ENCODE data around the gene SEMA5B. TPM values are rescaled to one million over a fixed set of nuclear protein-coding genes. Genes with fewer than 3 reads are reported as not detected.

SEMA5B gene
- polyA plus RNA-seq, 2 donors = 0.19 to 0.28 TPM

DNA sequence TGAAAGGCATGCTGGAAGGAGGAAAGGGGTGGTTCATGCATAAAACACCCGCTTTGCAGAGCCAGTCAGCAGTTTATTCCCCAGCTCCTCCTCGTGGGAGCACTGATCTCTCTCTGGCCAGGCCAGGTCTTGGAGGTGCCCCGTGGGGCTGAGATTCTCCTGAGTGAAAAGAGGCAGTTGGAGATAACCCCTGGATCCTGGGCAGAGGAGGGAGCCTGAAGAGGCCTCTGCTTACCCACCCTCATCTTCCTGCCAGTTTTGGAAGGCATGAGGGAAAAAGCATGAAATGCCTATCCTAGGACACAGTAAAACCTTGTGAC, 108.3 kb downstream of the SEMA5B start:
- no peak overlapping the region for H3K27ac ChIP-seq (ENCODE audit: low read depth in 2 of 2, low read length in 1 of 2)
- H3K27me3 ChIP-seq (ENCODE audit: control insufficient read depth in 1 of 2, insufficient read depth in 2 of 2, low read length in 2 of 2) = peaks cover 5 to 7% of the 10 kb centered on the region in 2 donors
- no peak overlapping the region for H3K4me3 ChIP-seq (ENCODE audit: low read depth in 1 of 2, low read length in 2 of 2)
- 59 to 65% methylated on average over 3 of the region's 3 CpGs for WGBS, 2 donors
- peaks cover 4 to 8% of the 10 kb centered on the region in 2 donors for H3K4me1 ChIP-seq (ENCODE audit: control insufficient read depth in 2 of 2, insufficient read depth in 2 of 2, low read length in 1 of 2)
- no peaks in the 10 kb centered on the region for H3K9me3 ChIP-seq (ENCODE audit: control insufficient read depth in 2 of 2, insufficient read depth in 1 of 2, low read depth in 1 of 2, low read length in 1 of 2)
- no peaks in the 10 kb centered on the region for H3K36me3 ChIP-seq (ENCODE audit: control insufficient read depth in 2 of 2, insufficient read depth in 2 of 2, low read length in 1 of 2)

DNA sequence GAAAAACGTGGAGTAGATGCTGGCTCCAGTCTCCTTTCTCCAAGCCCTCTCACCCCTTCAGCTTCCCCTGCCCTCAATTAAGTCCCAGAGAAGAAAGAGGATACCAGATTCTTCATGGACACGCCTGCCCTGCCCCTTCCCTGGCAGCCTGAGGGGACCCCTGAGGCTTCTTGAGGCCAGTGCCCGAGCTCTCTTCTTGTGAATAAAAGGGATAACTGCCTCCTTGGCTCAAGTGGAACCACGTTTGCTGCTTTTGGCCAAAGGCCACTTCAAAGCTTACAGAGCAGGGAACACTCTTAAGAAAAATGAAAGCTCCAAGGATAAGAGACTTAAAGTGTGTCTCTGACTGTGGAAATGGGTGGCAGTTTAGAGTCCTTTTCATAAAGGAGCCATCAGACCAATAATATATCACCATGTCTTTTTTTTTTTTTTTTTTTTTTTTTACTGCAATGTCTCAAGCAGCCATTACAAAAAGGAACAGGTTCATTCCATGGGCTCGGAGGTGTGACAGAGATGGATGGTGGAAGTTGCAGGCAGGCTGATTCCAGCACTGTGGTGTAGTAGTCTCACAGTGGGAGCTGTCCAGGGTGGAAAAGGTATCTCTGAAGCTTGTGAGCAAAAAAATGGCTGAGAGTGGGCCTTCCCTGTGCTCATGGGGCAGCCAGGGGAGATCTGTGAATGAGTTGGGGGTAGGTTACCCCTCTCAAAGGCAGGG, 108.8 kb downstream of the SEMA5B start:
- H3K36me3 ChIP-seq (ENCODE audit: control insufficient read depth in 2 of 2, insufficient read depth in 2 of 2, low read length in 1 of 2) = no peaks in the 10 kb centered on the region
- no peaks in the 10 kb centered on the region for H3K9me3 ChIP-seq (ENCODE audit: control insufficient read depth in 2 of 2, insufficient read depth in 1 of 2, low read depth in 1 of 2, low read length in 1 of 2)
- H3K27ac ChIP-seq (ENCODE audit: low read depth in 2 of 2, low read length in 1 of 2) = no peak overlapping the region
- peaks cover 5 to 7% of the 10 kb centered on the region in 2 donors for H3K27me3 ChIP-seq (ENCODE audit: control insufficient read depth in 1 of 2, insufficient read depth in 2 of 2, low read length in 2 of 2)
- peaks cover 4 to 8% of the 10 kb centered on the region in 2 donors for H3K4me1 ChIP-seq (ENCODE audit: control insufficient read depth in 2 of 2, insufficient read depth in 2 of 2, low read length in 1 of 2)
- H3K4me3 ChIP-seq (ENCODE audit: low read depth in 1 of 2, low read length in 2 of 2) = no peak overlapping the region
- WGBS, 2 donors = 44 to 55% methylated on average over 5 of the region's 5 CpGs

GRCh38 chr3:122917412-122917811, 110.2 kb downstream of the SEMA5B start:
- WGBS, 2 donors = 81 to 87% methylated on average over 4 of the region's 4 CpGs
- H3K36me3 ChIP-seq (ENCODE audit: control insufficient read depth in 2 of 2, insufficient read depth in 2 of 2, low read length in 1 of 2) = no peaks in the 10 kb centered on the region
- no peak overlapping the region for H3K4me3 ChIP-seq (ENCODE audit: low read depth in 1 of 2, low read length in 2 of 2)
- H3K4me1 ChIP-seq (ENCODE audit: control insufficient read depth in 2 of 2, insufficient read depth in 2 of 2, low read length in 1 of 2) = peaks cover 7 to 8% of the 10 kb centered on the region in 2 donors
- peaks cover 5 to 7% of the 10 kb centered on the region in 2 donors for H3K27me3 ChIP-seq (ENCODE audit: control insufficient read depth in 1 of 2, insufficient read depth in 2 of 2, low read length in 2 of 2)
- no peak overlapping the region for H3K27ac ChIP-seq (ENCODE audit: low read depth in 2 of 2, low read length in 1 of 2)
- H3K9me3 ChIP-seq (ENCODE audit: control insufficient read depth in 2 of 2, insufficient read depth in 1 of 2, low read depth in 1 of 2, low read length in 1 of 2) = no peaks in the 10 kb centered on the region

GRCh38 chr3:122916580-122916979, 111.0 kb downstream of the SEMA5B start:
- Histone ChIP-seq H3K4me3 (ENCODE audit: low read depth in 1 of 2, low read length in 2 of 2) (no peak overlapping the region), H3K27me3 (ENCODE audit: control insufficient read depth in 1 of 2, insufficient read depth in 2 of 2, low read length in 2 of 2) (peaks cover under 1 to 5% of the 10 kb centered on the region in 2 donors), H3K36me3 (ENCODE audit: control insufficient read depth in 2 of 2, insufficient read depth in 2 of 2, low read length in 1 of 2) (no peaks in the 10 kb centered on the region), H3K4me1 (ENCODE audit: control insufficient read depth in 2 of 2, insufficient read depth in 2 of 2, low read length in 1 of 2) (peaks cover 0 to 3% of the 10 kb centered on the region in 2 donors), H3K27ac (ENCODE audit: low read depth in 2 of 2, low read length in 1 of 2) (no peak overlapping the region), H3K9me3 (ENCODE audit: control insufficient read depth in 2 of 2, insufficient read depth in 1 of 2, low read depth in 1 of 2, low read length in 1 of 2) (no peaks in the 10 kb centered on the region)
- WGBS, 2 donors = 81 to 85% methylated on average over 6 of the region's 6 CpGs

GRCh38 chr3:122916084-122916483, 111.5 kb downstream of the SEMA5B start:
- H3K27me3 ChIP-seq (ENCODE audit: control insufficient read depth in 1 of 2, insufficient read depth in 2 of 2, low read length in 2 of 2) = peaks cover 0 to under 1% of the 10 kb centered on the region in 2 donors
- H3K9me3 ChIP-seq (ENCODE audit: control insufficient read depth in 2 of 2, insufficient read depth in 1 of 2, low read depth in 1 of 2, low read length in 1 of 2) = no peaks in the 10 kb centered on the region
- WGBS, 2 donors = 71% methylated on average over 4 of the region's 4 CpGs

GRCh38 chr3:122915300-122916055, 112.1 kb downstream of the SEMA5B start:
- WGBS, 2 donors = 84 to 86% methylated on average over 17 of the region's 17 CpGs
- H3K27ac ChIP-seq (ENCODE audit: low read depth in 2 of 2, low read length in 1 of 2) = no peak overlapping the region
- H3K27me3 ChIP-seq (ENCODE audit: control insufficient read depth in 1 of 2, insufficient read depth in 2 of 2, low read length in 2 of 2) = no peaks in the 10 kb centered on the region
- H3K9me3 ChIP-seq (ENCODE audit: control insufficient read depth in 2 of 2, insufficient read depth in 1 of 2, low read depth in 1 of 2, low read length in 1 of 2) = no peaks in the 10 kb centered on the region
- H3K4me3 ChIP-seq (ENCODE audit: low read depth in 1 of 2, low read length in 2 of 2) = no peak overlapping the region
- no peaks in the 10 kb centered on the region for H3K36me3 ChIP-seq (ENCODE audit: control insufficient read depth in 2 of 2, insufficient read depth in 2 of 2, low read length in 1 of 2)
- peaks cover 0 to 3% of the 10 kb centered on the region in 2 donors for H3K4me1 ChIP-seq (ENCODE audit: control insufficient read depth in 2 of 2, insufficient read depth in 2 of 2, low read length in 1 of 2)

More at GRCh38 chr3:122916084-122916483, 111.5 kb downstream of the SEMA5B start:
- H3K27ac ChIP-seq (ENCODE audit: low read depth in 2 of 2, low read length in 1 of 2) = no peak overlapping the region
- H3K4me3 ChIP-seq (ENCODE audit: low read depth in 1 of 2, low read length in 2 of 2) = no peak overlapping the region
- H3K4me1 ChIP-seq (ENCODE audit: control insufficient read depth in 2 of 2, insufficient read depth in 2 of 2, low read length in 1 of 2) = peaks cover 0 to 3% of the 10 kb centered on the region in 2 donors
- H3K36me3 ChIP-seq (ENCODE audit: control insufficient read depth in 2 of 2, insufficient read depth in 2 of 2, low read length in 1 of 2) = no peaks in the 10 kb centered on the region

DNA sequence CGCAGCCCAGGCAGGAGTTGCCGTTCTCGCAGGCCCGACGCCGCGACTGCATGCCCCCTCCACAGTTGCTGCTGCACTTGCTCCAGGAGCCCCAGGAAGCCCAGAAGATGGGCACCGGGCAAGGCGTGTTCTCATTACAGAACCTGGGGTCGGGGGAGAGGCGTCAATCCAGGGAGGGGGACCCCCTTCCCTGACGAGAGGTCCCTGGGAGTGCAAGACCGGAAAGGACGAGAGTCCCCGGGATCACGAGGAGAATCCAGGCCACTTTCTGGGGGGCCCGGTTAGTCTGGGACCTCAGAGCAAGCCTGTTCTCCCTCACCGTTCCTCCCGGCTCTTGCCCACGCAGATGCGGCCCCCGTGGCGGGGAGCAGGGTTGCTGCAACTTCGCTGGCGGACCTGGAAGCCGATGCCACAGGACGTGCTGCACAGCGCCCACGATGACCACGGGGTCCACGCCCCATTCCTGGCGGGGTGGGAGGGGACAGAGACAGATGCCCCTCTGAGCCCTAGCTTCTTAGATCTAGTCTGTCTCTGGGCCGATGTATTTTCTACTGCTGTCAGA, 113.9 kb downstream of the SEMA5B start:
- no peaks in the 10 kb centered on the region for H3K36me3 ChIP-seq (ENCODE audit: control insufficient read depth in 2 of 2, insufficient read depth in 2 of 2, low read length in 1 of 2)
- H3K9me3 ChIP-seq (ENCODE audit: control insufficient read depth in 2 of 2, insufficient read depth in 1 of 2, low read depth in 1 of 2, low read length in 1 of 2) = no peaks in the 10 kb centered on the region
- no peak overlapping the region for H3K4me3 ChIP-seq (ENCODE audit: low read depth in 1 of 2, low read length in 2 of 2)
- 80 to 81% methylated on average over 33 of the region's 33 CpGs for WGBS, 2 donors
- H3K4me1 ChIP-seq (ENCODE audit: control insufficient read depth in 2 of 2, insufficient read depth in 2 of 2, low read length in 1 of 2) = peaks cover 0 to 3% of the 10 kb centered on the region in 2 donors
- H3K27ac ChIP-seq (ENCODE audit: low read depth in 2 of 2, low read length in 1 of 2) = no peak overlapping the region
- H3K27me3 ChIP-seq (ENCODE audit: control insufficient read depth in 1 of 2, insufficient read depth in 2 of 2, low read length in 2 of 2) = no peaks in the 10 kb centered on the region

GRCh38 chr3:122912772-122913538, 114.6 kb downstream of the SEMA5B start:
- 34 to 41% methylated on average over 67 to 76 of the region's 76 CpGs for WGBS, 2 donors
- no peaks in the 10 kb centered on the region for H3K27me3 ChIP-seq (ENCODE audit: control insufficient read depth in 1 of 2, insufficient read depth in 2 of 2, low read length in 2 of 2)
- no peaks in the 10 kb centered on the region for H3K36me3 ChIP-seq (ENCODE audit: control insufficient read depth in 2 of 2, insufficient read depth in 2 of 2, low read length in 1 of 2)
- peaks cover 0 to 3% of the 10 kb centered on the region in 2 donors for H3K4me1 ChIP-seq (ENCODE audit: control insufficient read depth in 2 of 2, insufficient read depth in 2 of 2, low read length in 1 of 2)
- no peaks in the 10 kb centered on the region for H3K9me3 ChIP-seq (ENCODE audit: control insufficient read depth in 2 of 2, insufficient read depth in 1 of 2, low read depth in 1 of 2, low read length in 1 of 2)
- no peak overlapping the region for H3K27ac ChIP-seq (ENCODE audit: low read depth in 2 of 2, low read length in 1 of 2)
- peak overlapping the region in 1 of 2 donors; percentile 5 for H3K4me3 ChIP-seq (ENCODE audit: low read depth in 1 of 2, low read length in 2 of 2)

DNA sequence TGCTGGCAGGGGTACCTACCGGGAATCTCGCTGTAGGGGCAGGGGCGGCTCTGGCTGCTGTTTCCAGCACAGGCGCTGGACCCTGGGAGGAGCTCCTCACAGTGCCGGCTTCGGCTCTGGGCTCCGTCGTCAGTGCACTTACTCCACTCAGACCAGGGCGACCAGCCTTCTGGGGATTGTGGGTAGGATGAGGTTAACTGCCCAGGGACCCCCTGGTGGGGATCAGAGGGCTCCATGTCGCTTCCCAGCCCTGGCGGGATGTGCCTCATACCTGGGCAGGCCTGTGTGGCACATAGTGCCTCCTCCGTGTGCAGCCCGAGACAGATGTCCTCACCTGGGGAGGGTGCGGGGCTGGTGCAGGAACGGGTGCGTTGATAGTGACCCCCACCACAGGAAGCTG, 115.7 kb downstream of the SEMA5B start:
- Histone ChIP-seq H3K4me1 (ENCODE audit: control insufficient read depth in 2 of 2, insufficient read depth in 2 of 2, low read length in 1 of 2) (peaks cover 0 to 3% of the 10 kb centered on the region in 2 donors), H3K4me3 (ENCODE audit: low read depth in 1 of 2, low read length in 2 of 2) (no peak overlapping the region), H3K9me3 (ENCODE audit: control insufficient read depth in 2 of 2, insufficient read depth in 1 of 2, low read depth in 1 of 2, low read length in 1 of 2) (peaks cover 0 to 3% of the 10 kb centered on the region in 2 donors), H3K36me3 (ENCODE audit: control insufficient read depth in 2 of 2, insufficient read depth in 2 of 2, low read length in 1 of 2) (no peaks in the 10 kb centered on the region), H3K27ac (ENCODE audit: low read depth in 2 of 2, low read length in 1 of 2) (no peak overlapping the region), H3K27me3 (ENCODE audit: control insufficient read depth in 1 of 2, insufficient read depth in 2 of 2, low read length in 2 of 2) (no peaks in the 10 kb centered on the region)
- WGBS, 2 donors = 91 to 93% methylated on average over 16 of the region's 16 CpGs
